Measurements from ENCODE around the gene KCNC3.

Gene KCNC3

GRCh38 chr19:50318438-50318837, 10.7 kb downstream of the KCNC3 start:
- Histone ChIP-seq H3K4me3 (no peak overlapping the region), H3K36me3 (replicated peaks) (no peaks in the 10 kb centered on the region), H3K4me1 (no peaks in the 10 kb centered on the region), H3K9me3 (no peaks in the 10 kb centered on the region), H3K27me3 (ENCODE audit: low read depth) (peaks cover 33% of the 10 kb centered on the region)
- no peak for DNase-seq (ENCODE audit: low spot score in 2 of 2)
- in situ Hi-C loops (cut with MboI; ENCODE audit: low sequenced_read_pairs), result no loop called here

- H3K9me3 ChIP-seq, result no peaks in the 10 kb centered on the region
- DNase-seq (ENCODE audit: low spot score in 2 of 2), result no peak
- H3K4me1 ChIP-seq, result no peaks in the 10 kb centered on the region
- peaks cover 39% of the 10 kb centered on the region for H3K27me3 ChIP-seq (ENCODE audit: low read depth)
- H3K4me3 ChIP-seq, result no peak overlapping the region
- H3K36me3 ChIP-seq (replicated peaks), result no peaks in the 10 kb centered on the region
- in situ Hi-C loops (cut with MboI; ENCODE audit: low sequenced_read_pairs), result no loop called here
Measured at GRCh38 chr19:50317115-50317514, 12.1 kb downstream of the KCNC3 start.

GRCh38 chr19:50315773-50316448, 13.3 kb downstream of the KCNC3 start:
- peaks cover 46% of the 10 kb centered on the region for H3K27me3 ChIP-seq (ENCODE audit: low read depth)
- no peak for DNase-seq (ENCODE audit: low spot score in 2 of 2)
- H3K4me1 ChIP-seq, result no peaks in the 10 kb centered on the region
- no peaks in the 10 kb centered on the region for H3K36me3 ChIP-seq (replicated peaks)
- H3K9me3 ChIP-seq, result no peaks in the 10 kb centered on the region
- in situ Hi-C loops (cut with MboI; ENCODE audit: low sequenced_read_pairs), result no loop called here
- peak overlapping the region; percentile 11; the same call in 1 of the 2 replicates for H3K4me3 ChIP-seq

GRCh38 chr19:50314724-50315708, 14.2 kb downstream of the KCNC3 start:
- H3K27me3 ChIP-seq (ENCODE audit: low read depth), result peaks cover 55% of the 10 kb centered on the region
- no peaks in the 10 kb centered on the region for H3K36me3 ChIP-seq (replicated peaks)
- no peaks in the 10 kb centered on the region for H3K4me1 ChIP-seq
- H3K4me3 ChIP-seq, result no peak overlapping the region
- H3K9me3 ChIP-seq, result no peaks in the 10 kb centered on the region
- in situ Hi-C loops (cut with MboI; ENCODE audit: low sequenced_read_pairs), result no loop called here
- DNase-seq (ENCODE audit: low spot score in 2 of 2), result no peak

- no peaks in the 10 kb centered on the region for H3K36me3 ChIP-seq (replicated peaks)
- H3K4me3 ChIP-seq, result no peak overlapping the region
- H3K9me3 ChIP-seq, result no peaks in the 10 kb centered on the region
- peaks cover 55% of the 10 kb centered on the region for H3K27me3 ChIP-seq (ENCODE audit: low read depth)
- no peak for DNase-seq (ENCODE audit: low spot score in 2 of 2)
- in situ Hi-C loops (cut with MboI; ENCODE audit: low sequenced_read_pairs), result no loop called here
- H3K4me1 ChIP-seq, result no peaks in the 10 kb centered on the region
Measured at GRCh38 chr19:50313812-50314536, 15.2 kb downstream of the KCNC3 start.

GRCh38 chr19:50312967-50313811, 16.0 kb downstream of the KCNC3 start:
- peaks cover 57% of the 10 kb centered on the region for H3K27me3 ChIP-seq (ENCODE audit: low read depth)
- DNase-seq (ENCODE audit: low spot score in 2 of 2), result no peak
- no peaks in the 10 kb centered on the region for H3K4me1 ChIP-seq
- in situ Hi-C loops (cut with MboI; ENCODE audit: low sequenced_read_pairs), result no loop called here
- H3K4me3 ChIP-seq, result no peak overlapping the region
- H3K9me3 ChIP-seq, result no peaks in the 10 kb centered on the region
- H3K36me3 ChIP-seq (replicated peaks), result no peaks in the 10 kb centered on the region

GRCh38 chr19:50311723-50312635, 17.2 kb downstream of the KCNC3 start:
- H3K9me3 ChIP-seq, result no peaks in the 10 kb centered on the region
- in situ Hi-C loops (cut with MboI; ENCODE audit: low sequenced_read_pairs), result no loop called here
- H3K4me1 ChIP-seq, result no peaks in the 10 kb centered on the region
- no peak overlapping the region for H3K4me3 ChIP-seq
- H3K36me3 ChIP-seq (replicated peaks), result no peaks in the 10 kb centered on the region
- no peak for DNase-seq (ENCODE audit: low spot score in 2 of 2)
- H3K27me3 ChIP-seq (ENCODE audit: low read depth), result peaks cover 57% of the 10 kb centered on the region

- H3K9me3 ChIP-seq, result no peaks in the 10 kb centered on the region
- no peak for DNase-seq (ENCODE audit: low spot score in 2 of 2)
- in situ Hi-C loops (cut with MboI; ENCODE audit: low sequenced_read_pairs), result no loop called here
- peaks cover 50% of the 10 kb centered on the region for H3K27me3 ChIP-seq (ENCODE audit: low read depth)
- H3K36me3 ChIP-seq (replicated peaks), result no peaks in the 10 kb centered on the region
- no peaks in the 10 kb centered on the region for H3K4me1 ChIP-seq
- no peak overlapping the region for H3K4me3 ChIP-seq
Measured at GRCh38 chr19:50310759-50311465, 18.3 kb downstream of the KCNC3 start.

- in situ Hi-C loops (cut with MboI; ENCODE audit: low sequenced_read_pairs), result no loop called here
- no peaks in the 10 kb centered on the region for H3K4me1 ChIP-seq
- no peak for DNase-seq (ENCODE audit: low spot score in 2 of 2)
- peaks cover 39% of the 10 kb centered on the region for H3K27me3 ChIP-seq (ENCODE audit: low read depth)
- H3K9me3 ChIP-seq, result no peaks in the 10 kb centered on the region
- H3K36me3 ChIP-seq (replicated peaks), result no peaks in the 10 kb centered on the region
- H3K4me3 ChIP-seq, result no peak overlapping the region
Measured at GRCh38 chr19:50309396-50310125, 19.6 kb downstream of the KCNC3 start.

GRCh38 chr19:50308991-50309390, 20.2 kb downstream of the KCNC3 start:
- peaks cover 35% of the 10 kb centered on the region for H3K27me3 ChIP-seq (ENCODE audit: low read depth)

GRCh38 chr19:50303558-50303957, 25.6 kb downstream of the KCNC3 start:
- in situ Hi-C loops (cut with MboI; ENCODE audit: low sequenced_read_pairs), result no loop called here
- no peaks in the 10 kb centered on the region for H3K36me3 ChIP-seq (replicated peaks)
- no peak overlapping the region for H3K4me3 ChIP-seq
- no peaks in the 10 kb centered on the region for H3K4me1 ChIP-seq
- no peaks in the 10 kb centered on the region; the same call in 1 of the 2 replicates for H3K27me3 ChIP-seq (ENCODE audit: low read depth)
- DNase-seq (ENCODE audit: low spot score in 2 of 2), result no peak
- H3K9me3 ChIP-seq, result no peaks in the 10 kb centered on the region

More at GRCh38 chr19:50308991-50309390, 20.2 kb downstream of the KCNC3 start:
- no peaks in the 10 kb centered on the region for H3K4me1 ChIP-seq
- DNase-seq (ENCODE audit: low spot score in 2 of 2), result no peak
- H3K4me3 ChIP-seq, result no peak overlapping the region
- in situ Hi-C loops (cut with MboI; ENCODE audit: low sequenced_read_pairs), result no loop called here
- no peaks in the 10 kb centered on the region for H3K36me3 ChIP-seq (replicated peaks)
- no peaks in the 10 kb centered on the region for H3K9me3 ChIP-seq

All from HAP-1 (cell line).